VCaP (cell line): ENCODE measurements around the gene VTI1A.

Source experiments
- H3K27ac ChIP-seq: fragments of 450-650 bp; 2 replicates; pipeline ENCODE4 v1.5.1; 2017
- CTCF ChIP-seq: fragments of 450-650 bp; conservative IDR thresholded peaks from 2 replicates; pipeline ENCODE4 v1.5.1; 2017; ENCODE audit warnings: mild to moderate bottlenecking, moderate library complexity

The VTI1A gene

GRCh38 chr10:112817981-112818777 is 371.2 kb downstream of the VTI1A start:
- H3K27ac ChIP-seq: no peak overlapping the region
- TF ChIP-seq CTCF: no peak

- no peak for TF ChIP-seq CTCF
- H3K27ac ChIP-seq: no peak overlapping the region
Measured at GRCh38 chr10:112819231-112819630, 372.2 kb downstream of the VTI1A start.

GRCh38 chr10:112820320-112820719 is 373.3 kb downstream of the VTI1A start:
- TF ChIP-seq CTCF: no peak
- no peak overlapping the region for H3K27ac ChIP-seq

GRCh38 chr10:112821038-112821437 is 374.0 kb downstream of the VTI1A start:
- no peak overlapping the region for H3K27ac ChIP-seq
- no peak for TF ChIP-seq CTCF

GRCh38 chr10:112821663-112822062 is 374.6 kb downstream of the VTI1A start:
- H3K27ac ChIP-seq: no peak overlapping the region
- no peak for TF ChIP-seq CTCF

- TF ChIP-seq CTCF: no peak
- no peak overlapping the region for H3K27ac ChIP-seq
Measured at GRCh38 chr10:112823007-112823406, 376.0 kb downstream of the VTI1A start.

- no peak overlapping the region for H3K27ac ChIP-seq
- TF ChIP-seq CTCF: no peak
Measured at GRCh38 chr10:112823604-112824003, 376.6 kb downstream of the VTI1A start.
